Endothelial cell of hepatic sinusoid (primary cell): ENCODE data around the gene ANKRD65.
"Not testable (repeated sequence)": the region's sequence is repeated elsewhere in the genome, so short reads cannot be mapped to it uniquely, and the experiment has no call there.

Source experiments
- in situ Hi-C: cut with HindIII; loops from 2 replicates; pipeline ENCODE4 v1.10.0; 2017; ENCODE audit warnings: low sequenced_read_pairs

ANKRD65 gene

DNA sequence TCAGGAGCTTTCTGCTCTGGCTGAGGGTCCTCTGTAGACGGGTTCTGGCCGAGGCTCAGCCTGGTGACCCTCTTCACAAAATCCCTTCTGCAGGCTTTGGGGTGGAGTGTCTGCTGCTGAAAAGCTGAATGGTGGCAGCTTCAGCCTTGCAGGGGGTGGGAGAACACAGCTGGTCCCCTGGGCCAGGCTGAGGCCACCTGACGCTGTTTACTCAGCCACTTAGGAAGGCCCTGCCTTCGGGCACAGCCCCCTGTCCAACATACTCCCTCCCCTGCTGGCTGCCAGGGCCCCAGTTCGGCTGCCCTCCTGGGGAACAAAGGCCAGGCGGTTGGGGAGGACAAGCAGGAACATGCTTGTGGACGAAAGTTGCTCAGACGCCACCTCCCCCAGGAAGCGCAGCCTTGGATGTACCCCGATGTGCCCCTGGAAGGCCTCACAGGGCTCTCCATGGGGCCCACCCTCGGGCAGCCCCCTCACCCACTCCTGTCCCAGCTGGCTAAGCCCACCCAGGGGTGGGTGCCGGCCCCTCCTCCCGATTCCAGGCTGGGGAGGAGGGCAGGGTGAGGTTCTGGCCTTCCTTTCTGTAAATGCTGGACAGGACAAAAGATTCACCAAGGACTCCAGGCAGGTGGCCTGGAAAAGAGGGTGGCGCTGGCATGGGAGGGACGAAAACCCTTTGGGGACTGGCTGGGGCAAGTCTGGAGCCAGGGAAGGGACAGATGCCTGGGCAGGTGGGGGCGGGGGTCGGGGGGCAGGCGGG is at the start of gene ANKRD65:
ANKRD65 (minus strand) TSS at position 130 of the 760 bp plus-strand sequence. CDS start 271 bp downstream, outside the sequence.
- in situ Hi-C loops, result no loop called here

GRCh38 chr1:1468196-1468985 is 47.3 kb upstream of the ANKRD65 start:
- in situ Hi-C loops, result not testable (repeated sequence)

DNA sequence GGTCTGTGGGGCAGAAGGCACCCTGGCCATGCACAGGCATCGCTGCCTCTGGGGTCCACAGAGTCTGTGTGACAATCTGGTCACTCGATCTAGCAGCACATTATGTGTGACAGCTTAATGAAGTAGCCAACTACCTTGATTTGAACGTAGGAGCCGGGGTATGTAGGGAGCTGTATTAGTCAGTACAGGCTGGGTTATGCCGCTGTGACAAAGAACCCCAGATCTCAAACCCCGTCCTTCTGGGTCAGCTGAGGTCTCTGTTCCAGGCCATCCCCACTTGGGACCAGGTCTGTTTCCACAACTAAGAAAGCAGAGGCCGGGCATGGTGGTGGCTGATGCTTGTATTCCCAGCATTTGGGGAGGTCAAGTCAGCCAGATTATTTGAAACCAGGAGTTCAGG is 42.2 kb upstream of the ANKRD65 start:
- in situ Hi-C loops, result no loop called here

DNA sequence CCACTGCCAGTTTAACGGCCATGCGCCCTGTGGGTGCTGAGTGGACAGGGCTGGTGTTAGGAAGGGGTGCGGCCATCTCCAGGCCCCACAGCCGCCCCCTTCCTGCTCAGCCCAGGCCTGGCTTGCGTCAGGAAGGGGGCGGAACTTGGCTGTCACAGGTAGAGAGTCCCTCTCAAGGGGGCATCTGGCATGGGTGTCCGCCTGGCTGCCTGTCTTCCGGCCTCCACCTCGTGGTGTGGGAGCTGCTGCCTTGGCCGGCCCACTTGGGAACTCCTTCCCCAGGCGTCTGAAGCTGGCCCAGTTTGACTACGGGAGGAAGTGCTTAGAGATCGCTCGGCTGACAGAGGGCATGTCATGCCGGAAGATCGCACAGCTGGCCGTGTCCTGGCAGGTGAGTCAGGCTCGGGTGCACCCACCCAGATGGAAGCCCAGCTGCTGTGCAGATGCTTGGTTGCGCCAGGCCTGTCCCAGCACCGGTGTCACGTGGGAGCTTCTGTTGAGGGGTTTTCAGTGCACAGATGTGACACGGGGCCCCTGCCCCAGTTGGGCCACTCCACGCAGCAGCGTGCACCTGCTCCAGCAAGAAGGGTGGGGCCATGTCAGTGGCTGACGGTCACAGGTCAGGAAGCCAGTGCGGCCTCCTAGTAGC is 41.4 kb upstream of the ANKRD65 start:
- in situ Hi-C loops, result no loop called here

DNA sequence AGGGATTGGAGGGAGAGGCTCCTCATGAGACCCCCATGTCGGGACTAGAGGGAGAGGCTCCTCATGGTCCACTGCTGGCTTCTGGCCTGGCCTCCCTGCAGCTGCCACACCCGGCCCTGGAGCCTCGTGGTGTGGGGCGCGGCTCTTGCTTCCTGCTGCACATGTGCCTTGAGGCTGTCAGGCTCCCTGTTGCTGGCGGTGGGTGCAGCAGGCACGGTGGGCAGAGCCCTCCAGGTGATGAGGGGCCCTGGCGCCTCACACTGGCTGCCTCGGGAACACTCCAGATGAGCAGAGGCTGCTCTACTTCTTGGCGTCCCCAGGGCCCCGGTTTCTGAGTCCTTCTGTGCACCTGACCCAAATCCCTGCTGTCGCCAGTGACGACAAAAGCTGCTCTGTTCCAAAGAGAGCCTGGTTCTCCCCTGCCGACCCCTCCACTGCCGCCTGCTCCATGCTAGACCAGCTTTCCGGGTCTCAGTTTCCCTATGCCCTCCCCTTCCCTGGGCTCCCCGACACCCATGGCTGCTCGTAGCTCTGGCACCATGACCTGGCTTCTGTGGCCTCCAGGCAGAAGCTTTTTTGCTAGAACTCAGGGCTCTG is 40.7 kb upstream of the ANKRD65 start:
- in situ Hi-C loops, result no loop called here

DNA sequence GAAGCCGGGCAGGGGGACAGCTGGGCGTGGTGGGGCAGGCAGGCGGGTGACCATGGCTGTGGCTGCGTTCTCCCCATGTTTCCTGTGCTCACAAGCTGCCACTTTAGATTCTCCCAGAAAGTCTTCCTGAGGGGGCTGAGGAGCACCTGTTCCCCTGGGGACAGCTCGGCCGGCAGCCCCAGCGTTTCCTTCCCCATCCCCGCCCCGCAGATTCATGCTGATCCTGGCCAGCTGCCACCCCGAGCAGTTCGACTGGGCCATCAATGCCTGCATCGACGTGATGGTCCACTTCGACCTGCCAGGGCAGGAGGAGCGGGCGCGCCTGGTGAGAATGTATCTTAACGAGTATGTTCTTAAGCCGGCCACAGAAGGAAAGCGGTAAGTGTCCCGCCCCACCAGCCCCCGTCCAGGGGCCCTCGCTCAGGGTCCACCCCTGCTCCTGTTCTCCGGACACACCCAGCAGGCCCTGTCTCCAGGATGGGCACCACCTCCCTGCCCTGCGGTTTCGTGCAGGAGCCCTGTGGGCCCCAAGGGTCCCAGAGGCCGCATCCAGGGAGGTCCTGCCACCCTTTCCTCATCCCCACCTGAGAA is 39.6 kb upstream of the ANKRD65 start:
- in situ Hi-C loops, result no loop called here

GRCh38 chr1:1459711-1460110 is 38.6 kb upstream of the ANKRD65 start:
- in situ Hi-C loops, result not testable (repeated sequence)

DNA sequence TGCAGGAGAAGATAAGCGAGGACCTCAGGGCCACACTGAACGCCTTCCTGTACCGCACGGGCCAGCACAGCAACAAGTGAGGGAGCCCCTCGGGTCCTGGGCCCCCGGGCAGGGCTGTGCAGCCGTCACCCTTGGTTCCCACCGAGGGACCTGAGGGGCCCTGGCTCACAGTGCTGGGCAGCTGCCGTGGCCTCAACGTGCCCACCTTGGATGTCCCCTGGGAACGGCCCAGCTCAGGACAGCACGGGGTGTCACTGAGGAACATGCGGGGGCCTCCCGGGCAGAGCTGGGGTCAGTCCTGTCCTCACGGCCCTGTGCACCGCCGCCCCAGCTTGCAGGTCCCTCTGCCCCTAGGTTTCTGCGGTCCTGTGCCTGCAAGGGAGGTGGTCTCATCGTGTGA is 38.1 kb upstream of the ANKRD65 start:
- in situ Hi-C loops, result not testable (repeated sequence)

DNA sequence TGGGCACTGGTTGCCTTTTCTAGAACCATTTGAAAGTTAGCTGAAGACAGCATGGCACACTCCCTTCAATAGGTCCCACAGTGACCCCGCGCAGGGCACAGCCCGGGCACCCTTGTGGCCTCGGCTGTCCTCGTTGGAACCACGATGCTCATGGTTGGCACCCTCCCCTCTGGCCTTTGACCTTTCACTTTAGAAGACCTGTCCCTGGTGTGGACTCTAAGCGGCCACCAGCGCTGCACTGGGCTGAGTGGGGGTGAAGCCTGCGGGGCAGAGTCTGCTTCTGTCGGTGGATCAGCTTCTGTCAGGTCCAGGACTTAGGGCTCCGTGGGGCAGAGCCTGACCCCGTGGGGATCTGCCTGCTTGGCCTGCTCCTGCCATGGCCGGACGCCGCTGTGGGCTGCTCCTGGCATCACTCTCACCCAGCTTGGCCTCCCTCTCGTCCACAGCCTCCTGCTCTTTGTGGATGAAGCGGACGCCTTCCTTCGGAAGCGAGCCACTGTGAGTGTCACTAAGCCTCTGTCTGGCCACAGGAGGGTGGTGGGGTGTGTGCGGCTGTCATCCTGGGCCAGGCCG is 35.7 kb upstream of the ANKRD65 start:
- in situ Hi-C loops, result not testable (repeated sequence)

- in situ Hi-C loops, result not testable (repeated sequence)
These were observed 34.9 kb upstream of the ANKRD65 start for GRCh38 chr1:1455934-1456333.

GRCh38 chr1:1455366-1455884 is 34.3 kb upstream of the ANKRD65 start:
- in situ Hi-C loops, result no loop called here

- in situ Hi-C loops, result loop anchor here (5.0 kb wide), 1 partner anchor 82 kb away; no protein-coding TSS in a partner anchor
These were observed 33.4 kb upstream of the ANKRD65 start for GRCh38 chr1:1454286-1455056.

DNA sequence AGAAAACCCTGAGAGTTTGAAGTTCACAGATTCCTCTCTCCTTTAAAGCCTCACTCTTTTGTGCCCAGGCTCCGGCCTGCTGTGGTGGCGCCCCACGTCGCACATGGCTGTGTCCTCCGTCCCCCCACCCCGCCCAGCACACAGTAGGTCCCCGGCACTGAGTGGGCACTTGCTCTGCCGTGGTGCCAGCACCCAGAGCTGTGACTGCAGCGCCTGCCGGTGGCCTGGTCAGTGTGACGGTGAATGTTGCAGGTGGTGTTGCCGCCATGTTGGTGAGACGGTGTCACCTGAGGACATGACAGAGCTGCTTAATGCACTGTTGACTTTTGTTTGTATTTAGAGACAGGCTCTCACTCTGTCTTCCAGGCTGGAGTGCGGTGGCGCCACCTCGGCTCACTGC is 31.8 kb upstream of the ANKRD65 start:
- in situ Hi-C loops, result loop anchor here (5.0 kb wide), 1 partner anchor 81 kb away; no protein-coding TSS in a partner anchor

GRCh38 chr1:1452365-1452739 is 31.3 kb upstream of the ANKRD65 start:
- in situ Hi-C loops, result loop anchor here (5.0 kb wide), 1 partner anchor 80 kb away; no protein-coding TSS in a partner anchor

- in situ Hi-C loops, result loop anchor here (5.0 kb wide), 1 partner anchor 80 kb away; no protein-coding TSS in a partner anchor
These were observed 30.8 kb upstream of the ANKRD65 start for GRCh38 chr1:1451696-1452364.

- in situ Hi-C loops, result loop anchor here (5.0 kb wide), 1 partner anchor 78 kb away; no protein-coding TSS in a partner anchor
These were observed 29.5 kb upstream of the ANKRD65 start for GRCh38 chr1:1450616-1451015.

- in situ Hi-C loops, result no loop called here
These were observed 28.1 kb upstream of the ANKRD65 start, which contains the start of gene ATAD3C for GRCh38 chr1:1449099-1449739. TSS of gene ATAD3C (plus strand) at chr1:1449689. CDS start at chr1:1450684, 995 bp downstream.

- in situ Hi-C loops, result not testable (repeated sequence)
These were observed 25.6 kb upstream of the ANKRD65 start for GRCh38 chr1:1446631-1447030.
